K562 treated with DMSO at 1 percent for 24 hours (cell line): ENCODE results near the gene GAST. TPM values are rescaled to one million over a fixed set of nuclear protein-coding genes. Genes with fewer than 3 reads are reported as not detected.

Experiments used
- total RNA-seq: library from RNA; unstranded; fragments of 300-600 nt; gene quantifications from 2 replicates; pipeline ENCODE4 v1.2.3, GENCODE V29; 2022; ENCODE audit warnings: low read depth; ENCODE audit not compliant: insufficient read depth

Gene GAST
- not detected in 2 replicates for total RNA-seq

GRCh38 chr17:41711669-41712400 is at the start of gene GAST:
Gene GAST (plus strand): TSS chr17:41712331. CDS start chr17:41715437, 3,106 bp downstream.

GRCh38 chr17:41688641-41689496 is 23.3 kb upstream of the GAST start, which contains the start of gene EIF1:
Gene EIF1 (plus strand): TSS chr17:41688885. CDS start chr17:41689039, 154 bp downstream.

GRCh38 chr17:41734139-41734948 is 22.2 kb downstream of the GAST start, which contains the start of gene HAP1:
Gene HAP1 (minus strand): TSS chr17:41734643. CDS start chr17:41734634, 9 bp downstream.

Other genes starting within 250 kb of the GAST start
- not detected in 2 replicates for gene KRT32, start 244.9 kb upstream of the GAST start, total RNA-seq
- gene KRT35, start 231.2 kb upstream of the GAST start, total RNA-seq, result not detected in 2 replicates
- gene KRT36, start 222.4 kb upstream of the GAST start, total RNA-seq, result not detected in 2 replicates
- not detected in 2 replicates for gene KRT13, start 206.7 kb upstream of the GAST start, total RNA-seq
- 0.42 and 0.88 TPM in 2 replicates for gene KRT15, start 193.4 kb upstream of the GAST start, total RNA-seq
- gene KRT19, start 184.0 kb upstream of the GAST start, total RNA-seq, result 202 and 214 TPM in 2 replicates
- not detected in 2 replicates for gene KRT9, start 140.3 kb upstream of the GAST start, total RNA-seq
- not detected in 2 replicates for gene KRT14, start 125.4 kb upstream of the GAST start, total RNA-seq
- not detected in 2 replicates for gene KRT16, start 99.6 kb upstream of the GAST start, total RNA-seq
- gene KRT17, start 87.8 kb upstream of the GAST start, total RNA-seq, result 0.45 TPM in 1 of 2 replicates, not detected in the other
- gene EIF1, start 23.4 kb upstream of the GAST start, total RNA-seq, result 1,198 and 1,276 TPM in 2 replicates
- gene HAP1, start 22.3 kb downstream of the GAST start, total RNA-seq, result 0.08 TPM in 1 of 2 replicates, not detected in the other
- 260 and 263 TPM in 2 replicates for gene JUP, start 74.4 kb downstream of the GAST start, total RNA-seq
- gene P3H4, start 99.6 kb downstream of the GAST start, total RNA-seq, result 2.8 and 3.5 TPM in 2 replicates
- 0.85 and 1.2 TPM in 2 replicates for gene FKBP10, start 100.7 kb downstream of the GAST start, total RNA-seq
- 95.4 and 97.3 TPM in 2 replicates for gene NT5C3B, start 123.9 kb downstream of the GAST start, total RNA-seq
- not detected in 2 replicates for gene KLHL10, start 125.5 kb downstream of the GAST start, total RNA-seq
- gene KLHL11, start 153.1 kb downstream of the GAST start, total RNA-seq, result 5.4 and 5.8 TPM in 2 replicates
- gene ACLY, start 206.6 kb downstream of the GAST start, total RNA-seq, result 124 and 134 TPM in 2 replicates
- gene ODAD4, start 218.3 kb downstream of the GAST start, total RNA-seq, result 1.6 and 1.7 TPM in 2 replicates